ENCODE measurements around the gene TPRG1L.

GRCh38 chr1:3661631-3662030 lies 36.8 kb downstream of the TPRG1L start:
- TF ChIP-seq CTCF (IDR thresholded peaks at IDR 0.05) (no peak), POLR2A (IDR thresholded peaks at IDR 0.05) (no peak), EP300 (IDR thresholded peaks at IDR 0.05) (no peak), POLR2AphosphoS5 (IDR thresholded peaks at IDR 0.05) (no peak)

Measured in upper lobe of left lung (tissue), 4 donors.